Measurements from ENCODE around the gene CCM2.

DNA sequence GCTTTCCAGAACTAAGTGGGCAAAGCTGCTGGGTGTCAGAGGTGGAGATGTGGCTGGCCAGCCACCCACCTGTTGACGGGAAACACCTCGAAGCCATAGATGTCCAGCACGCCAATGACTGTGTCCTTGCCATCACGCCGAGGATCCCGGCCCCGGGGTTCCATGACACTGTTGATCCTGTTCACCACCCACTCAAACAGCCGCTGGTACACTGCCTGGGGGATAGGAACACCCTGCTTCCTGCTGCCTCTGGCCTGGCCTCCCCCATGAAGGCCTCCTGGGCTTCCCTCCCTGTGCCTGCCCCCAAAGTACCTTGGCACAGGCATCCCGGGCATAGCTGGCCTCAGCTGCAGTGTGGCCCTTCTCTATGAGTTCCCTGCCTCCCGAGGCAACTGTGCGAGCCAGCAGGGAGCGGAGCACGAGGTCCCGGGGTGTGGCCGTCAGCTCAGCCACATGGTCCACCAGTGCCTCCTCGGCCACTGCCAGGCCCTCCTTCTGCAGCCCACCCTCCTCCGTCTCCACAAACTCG lies 29.4 kb upstream of the CCM2 start:
- TF ChIP-seq PHF8 (IDR thresholded peaks at IDR 0.05; ENCODE audit: borderline replicate concordance, low read depth) (no peak), SMC3 (IDR thresholded peaks at IDR 0.05) (no peak)
- TF ChIP-seq, protein P1, sequence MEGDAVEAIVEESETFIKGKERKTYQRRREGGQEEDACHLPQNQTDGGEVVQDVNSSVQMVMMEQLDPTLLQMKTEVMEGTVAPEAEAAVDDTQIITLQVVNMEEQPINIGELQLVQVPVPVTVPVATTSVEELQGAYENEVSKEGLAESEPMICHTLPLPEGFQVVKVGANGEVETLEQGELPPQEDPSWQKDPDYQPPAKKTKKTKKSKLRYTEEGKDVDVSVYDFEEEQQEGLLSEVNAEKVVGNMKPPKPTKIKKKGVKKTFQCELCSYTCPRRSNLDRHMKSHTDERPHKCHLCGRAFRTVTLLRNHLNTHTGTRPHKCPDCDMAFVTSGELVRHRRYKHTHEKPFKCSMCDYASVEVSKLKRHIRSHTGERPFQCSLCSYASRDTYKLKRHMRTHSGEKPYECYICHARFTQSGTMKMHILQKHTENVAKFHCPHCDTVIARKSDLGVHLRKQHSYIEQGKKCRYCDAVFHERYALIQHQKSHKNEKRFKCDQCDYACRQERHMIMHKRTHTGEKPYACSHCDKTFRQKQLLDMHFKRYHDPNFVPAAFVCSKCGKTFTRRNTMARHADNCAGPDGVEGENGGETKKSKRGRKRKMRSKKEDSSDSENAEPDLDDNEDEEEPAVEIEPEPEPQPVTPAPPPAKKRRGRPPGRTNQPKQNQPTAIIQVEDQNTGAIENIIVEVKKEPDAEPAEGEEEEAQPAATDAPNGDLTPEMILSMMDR (IDR thresholded peaks at IDR 0.05): no peak
- TF ChIP-seq, protein P2, sequence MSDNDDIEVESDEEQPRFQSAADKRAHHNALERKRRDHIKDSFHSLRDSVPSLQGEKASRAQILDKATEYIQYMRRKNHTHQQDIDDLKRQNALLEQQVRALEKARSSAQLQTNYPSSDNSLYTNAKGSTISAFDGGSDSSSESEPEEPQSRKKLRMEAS (IDR thresholded peaks at IDR 0.05): no peak

Data from A549 (cell line).